LNCAP (cell line): ENCODE data around the gene PACS1.

Source experiments
- TF ChIP-seq, protein P1 (sequence below): fragments of 450-650 bp; IDR thresholded peaks from 2 replicates; pipeline ENCODE4 v1.5.1; 2017; ENCODE audit warnings: mild to moderate bottlenecking

PACS1 gene

DNA sequence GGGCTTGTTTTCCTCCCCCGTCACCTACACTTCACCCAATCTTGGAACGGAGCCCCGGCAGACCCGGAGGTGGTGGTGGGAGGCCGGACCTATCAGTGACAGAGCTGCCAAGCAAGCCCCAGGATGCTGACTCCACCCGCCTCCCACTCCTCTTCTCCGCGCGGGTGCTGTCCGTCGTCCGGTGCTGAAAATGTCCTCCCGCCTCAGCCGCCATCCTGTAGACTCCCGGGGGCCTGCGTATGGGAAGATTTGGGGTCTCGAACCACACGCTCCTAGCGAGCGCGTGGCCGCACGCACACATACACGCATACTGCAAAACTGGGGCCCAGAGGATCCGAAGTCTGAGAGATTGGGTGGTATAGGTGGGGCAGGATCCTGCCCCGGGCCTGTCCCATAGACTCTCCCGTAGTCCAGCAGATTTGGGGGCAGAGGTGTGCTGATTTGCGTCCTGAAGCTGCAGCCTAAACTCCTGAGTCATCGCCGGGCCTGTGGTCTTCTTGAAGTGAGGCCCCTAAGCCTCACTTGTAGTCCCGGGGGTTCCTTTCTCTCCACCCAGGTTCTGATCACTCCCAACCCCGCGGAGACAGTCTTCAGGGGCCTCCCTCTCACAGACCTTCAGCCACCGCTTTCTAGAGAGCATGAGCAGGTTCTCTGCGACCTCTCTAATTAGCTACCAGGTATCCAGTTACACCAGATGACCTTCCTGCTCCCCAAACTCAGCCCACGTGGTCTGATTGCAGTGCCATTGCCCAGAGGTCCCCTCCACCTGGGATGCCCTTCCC lies 219.7 kb downstream of the PACS1 start:
- TF ChIP-seq, protein P1, sequence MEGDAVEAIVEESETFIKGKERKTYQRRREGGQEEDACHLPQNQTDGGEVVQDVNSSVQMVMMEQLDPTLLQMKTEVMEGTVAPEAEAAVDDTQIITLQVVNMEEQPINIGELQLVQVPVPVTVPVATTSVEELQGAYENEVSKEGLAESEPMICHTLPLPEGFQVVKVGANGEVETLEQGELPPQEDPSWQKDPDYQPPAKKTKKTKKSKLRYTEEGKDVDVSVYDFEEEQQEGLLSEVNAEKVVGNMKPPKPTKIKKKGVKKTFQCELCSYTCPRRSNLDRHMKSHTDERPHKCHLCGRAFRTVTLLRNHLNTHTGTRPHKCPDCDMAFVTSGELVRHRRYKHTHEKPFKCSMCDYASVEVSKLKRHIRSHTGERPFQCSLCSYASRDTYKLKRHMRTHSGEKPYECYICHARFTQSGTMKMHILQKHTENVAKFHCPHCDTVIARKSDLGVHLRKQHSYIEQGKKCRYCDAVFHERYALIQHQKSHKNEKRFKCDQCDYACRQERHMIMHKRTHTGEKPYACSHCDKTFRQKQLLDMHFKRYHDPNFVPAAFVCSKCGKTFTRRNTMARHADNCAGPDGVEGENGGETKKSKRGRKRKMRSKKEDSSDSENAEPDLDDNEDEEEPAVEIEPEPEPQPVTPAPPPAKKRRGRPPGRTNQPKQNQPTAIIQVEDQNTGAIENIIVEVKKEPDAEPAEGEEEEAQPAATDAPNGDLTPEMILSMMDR = no peak

DNA sequence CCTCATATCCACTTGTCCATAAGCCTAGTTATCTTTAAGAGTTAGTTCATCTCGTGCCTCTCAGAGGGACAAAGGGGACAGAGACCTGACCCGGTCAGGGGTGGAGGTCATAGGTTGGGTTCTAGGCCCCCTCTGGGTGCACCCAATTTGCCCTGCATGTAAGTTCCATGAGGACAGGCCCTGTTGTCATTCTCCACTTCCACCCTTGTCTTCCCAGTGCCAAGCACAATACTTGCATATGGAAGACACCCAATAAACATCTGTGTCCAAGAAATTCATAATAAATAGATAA lies 220.2 kb downstream of the PACS1 start:
- TF ChIP-seq, protein P1 = no peak

- TF ChIP-seq, protein P1 = no peak
Measured at GRCh38 chr11:66291303-66291705, 221.2 kb downstream of the PACS1 start.

- TF ChIP-seq, protein P1 = no peak
Measured at GRCh38 chr11:66291706-66292542, 221.9 kb downstream of the PACS1 start, which contains the start of gene TMEM151A. Gene TMEM151A, plus strand, starts transcription at chr11:66291894. Its CDS starts 120 bp downstream, at chr11:66292014.

GRCh38 chr11:66292543-66293332 lies 222.7 kb downstream of the PACS1 start:
- TF ChIP-seq, protein P1 = no peak

DNA sequence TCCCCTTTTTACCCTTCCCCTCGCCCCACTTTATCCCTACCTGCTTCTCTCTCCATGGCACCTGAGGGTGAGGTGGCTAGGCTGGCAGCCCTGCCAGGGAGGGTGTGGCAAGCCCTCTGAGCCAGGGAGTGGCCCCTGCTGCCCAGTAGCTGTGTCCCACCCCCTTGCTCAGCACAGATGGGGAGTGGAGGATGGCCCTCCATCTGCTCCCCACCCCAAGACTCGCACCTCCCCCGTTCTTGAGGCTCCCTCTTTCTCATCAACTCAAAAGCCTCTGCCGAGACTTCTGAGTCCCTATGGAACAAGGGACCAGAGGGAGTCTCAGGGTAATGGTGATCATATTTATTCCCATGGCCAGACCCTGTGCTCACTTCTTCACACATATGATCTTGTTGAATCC lies 223.3 kb downstream of the PACS1 start:
- TF ChIP-seq, protein P1 = no peak
